ENCODE results near the gene C11orf68.

DNA sequence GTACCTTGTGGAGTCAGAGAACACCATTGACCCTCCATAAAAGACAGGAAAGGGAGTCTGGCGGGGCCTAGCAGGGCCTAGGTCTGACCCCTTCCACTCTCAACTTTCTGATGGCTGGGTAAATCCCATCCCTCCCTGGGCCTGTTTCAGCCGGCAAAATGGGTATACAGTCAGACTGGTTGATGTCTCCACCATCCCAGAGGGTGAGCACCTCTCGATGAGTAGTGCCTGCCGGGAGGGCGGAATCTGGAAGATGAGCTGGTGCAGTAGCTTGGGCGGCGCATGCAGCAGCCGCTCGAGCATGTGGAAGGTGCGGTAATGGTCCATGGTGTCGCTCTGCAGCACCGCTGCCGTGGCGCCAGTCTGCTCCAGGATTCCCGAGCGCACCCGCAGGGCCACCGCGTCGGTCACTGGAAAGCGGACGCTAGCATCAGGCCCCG is 31.1 kb downstream of the C11orf68 start:
- TF ChIP-seq, protein P1, sequence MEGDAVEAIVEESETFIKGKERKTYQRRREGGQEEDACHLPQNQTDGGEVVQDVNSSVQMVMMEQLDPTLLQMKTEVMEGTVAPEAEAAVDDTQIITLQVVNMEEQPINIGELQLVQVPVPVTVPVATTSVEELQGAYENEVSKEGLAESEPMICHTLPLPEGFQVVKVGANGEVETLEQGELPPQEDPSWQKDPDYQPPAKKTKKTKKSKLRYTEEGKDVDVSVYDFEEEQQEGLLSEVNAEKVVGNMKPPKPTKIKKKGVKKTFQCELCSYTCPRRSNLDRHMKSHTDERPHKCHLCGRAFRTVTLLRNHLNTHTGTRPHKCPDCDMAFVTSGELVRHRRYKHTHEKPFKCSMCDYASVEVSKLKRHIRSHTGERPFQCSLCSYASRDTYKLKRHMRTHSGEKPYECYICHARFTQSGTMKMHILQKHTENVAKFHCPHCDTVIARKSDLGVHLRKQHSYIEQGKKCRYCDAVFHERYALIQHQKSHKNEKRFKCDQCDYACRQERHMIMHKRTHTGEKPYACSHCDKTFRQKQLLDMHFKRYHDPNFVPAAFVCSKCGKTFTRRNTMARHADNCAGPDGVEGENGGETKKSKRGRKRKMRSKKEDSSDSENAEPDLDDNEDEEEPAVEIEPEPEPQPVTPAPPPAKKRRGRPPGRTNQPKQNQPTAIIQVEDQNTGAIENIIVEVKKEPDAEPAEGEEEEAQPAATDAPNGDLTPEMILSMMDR (IDR thresholded peaks at IDR 0.05), result no peak
- no peak for TF ChIP-seq EZH2 (IDR thresholded peaks at IDR 0.05; ENCODE audit: borderline replicate concordance, insufficient read depth, low read depth, low read length, poor library complexity, severe bottlenecking)
